Hepatocyte (in vitro differentiated cells): Measurements from ENCODE around the gene NCR3LG1. TPM values are rescaled to one million over a fixed set of nuclear protein-coding genes. Genes with fewer than 3 reads are reported as not detected.

Experiments used
- DNase-seq: peaks from one replicate; pipeline ENCODE4 v3.0.0-alpha.2; 2016; ENCODE audit warnings: low spot score
- H2AFZ ChIP-seq: fragments of 200-600 bp; sonication (generic); 2 replicates; pipeline ENCODE4 v1.6.0; 2016; ENCODE audit warnings: antibody characterized with exemption, mild to moderate bottlenecking
- H3K27ac ChIP-seq: fragments of 200-600 bp; sonication (generic); 2 replicates; pipeline ENCODE4 v1.5.1; 2016; ENCODE audit warnings: mild to moderate bottlenecking
- H3K27me3 ChIP-seq: fragments of 200-600 bp; sonication (generic); 2 replicates; pipeline ENCODE4 v1.6.1; 2016
- H3K36me3 ChIP-seq: fragments of 200-600 bp; sonication (generic); replicated peaks from 2 replicates; pipeline ENCODE4 v1.5.1; 2016; ENCODE audit warnings: low read depth; ENCODE audit not compliant: insufficient read depth
- H3K4me1 ChIP-seq: fragments of 200-600 bp; sonication (generic); 2 replicates; pipeline ENCODE4 v1.5.1; 2016; ENCODE audit warnings: mild to moderate bottlenecking, moderate library complexity; ENCODE audit not compliant: insufficient read depth
- H3K4me2 ChIP-seq: fragments of 200-600 bp; sonication (generic); 2 replicates; pipeline ENCODE4 v1.6.0; 2016
- H3K4me3 ChIP-seq: fragments of 200-600 bp; sonication (generic); 2 replicates; pipeline ENCODE4 v1.5.1; 2016; ENCODE audit warnings: mild to moderate bottlenecking
- H3K79me2 ChIP-seq: fragments of 200-600 bp; sonication (generic); 2 replicates; pipeline ENCODE4 v1.6.0; 2017; ENCODE audit warnings: mild to moderate bottlenecking
- H3K9me2 ChIP-seq: fragments of 200-600 bp; sonication (generic); replicated peaks from 2 replicates; pipeline ENCODE4 v1.6.0; 2017; ENCODE audit warnings: mild to moderate bottlenecking; ENCODE audit not compliant: insufficient read depth
- H3K9me3 ChIP-seq: fragments of 200-600 bp; sonication (generic); 2 replicates; pipeline ENCODE4 v1.5.1; 2016; ENCODE audit warnings: low read depth, mild to moderate bottlenecking
- H4K20me1 ChIP-seq: fragments of 200-600 bp; sonication (generic); 2 replicates; pipeline ENCODE4 v1.6.0; 2016; ENCODE audit warnings: mild to moderate bottlenecking; ENCODE audit not compliant: insufficient read depth, poor library complexity, severe bottlenecking
- EZH2 ChIP-seq: fragments of 200-600 bp; sonication (generic); IDR thresholded peaks from 2 replicates; pipeline ENCODE4 v1.6.1; 2016; ENCODE audit warnings: antibody characterized with exemption, mild to moderate bottlenecking, borderline replicate concordance
- EZH2phosphoT487 ChIP-seq: fragments of 200-600 bp; sonication (generic); IDR thresholded peaks from one replicate; pipeline ENCODE4 v1.6.1; 2018; ENCODE audit warnings: antibody characterized with exemption, mild to moderate bottlenecking, low read depth, moderate library complexity; ENCODE audit not compliant: unreplicated experiment, severe bottlenecking
- WGBS: methylation state at CpG from one replicate; pipeline ENCODE4 v1.1.6; 2016; ENCODE audit warnings: low lambda C conversion rate; ENCODE audit errors: missing lambda C conversion rate; 5-methylcytosine and 5-hydroxymethylcytosine counted together
- polyA plus RNA-seq: library from polyadenylated mRNA; unstranded; fragments of >200 nt; fragmentation: Nextera tagmentation; extraction: Ambion mirVana; gene quantifications from 2 replicates; pipeline ENCODE4 v1.2.1, GENCODE V29; 2016
- total RNA-seq: library from RNA; depleted of rRNA; stranded (reverse); fragments of >200 nt; gene quantifications from 2 replicates; pipeline ENCODE4 v1.2.3, GENCODE V29; 2014
- TF ChIP-seq, protein P1 (sequence below): fragments of 200-600 bp; sonication (generic); IDR thresholded peaks from 2 replicates; pipeline ENCODE4 v1.5.1; 2016; ENCODE audit warnings: antibody characterized with exemption, mild to moderate bottlenecking; ENCODE audit not compliant: poor library complexity

Gene NCR3LG1
- total and polyA plus RNA-seq, 2 experiments from 2014 or later: 3.7 to 13.8 TPM

DNA sequence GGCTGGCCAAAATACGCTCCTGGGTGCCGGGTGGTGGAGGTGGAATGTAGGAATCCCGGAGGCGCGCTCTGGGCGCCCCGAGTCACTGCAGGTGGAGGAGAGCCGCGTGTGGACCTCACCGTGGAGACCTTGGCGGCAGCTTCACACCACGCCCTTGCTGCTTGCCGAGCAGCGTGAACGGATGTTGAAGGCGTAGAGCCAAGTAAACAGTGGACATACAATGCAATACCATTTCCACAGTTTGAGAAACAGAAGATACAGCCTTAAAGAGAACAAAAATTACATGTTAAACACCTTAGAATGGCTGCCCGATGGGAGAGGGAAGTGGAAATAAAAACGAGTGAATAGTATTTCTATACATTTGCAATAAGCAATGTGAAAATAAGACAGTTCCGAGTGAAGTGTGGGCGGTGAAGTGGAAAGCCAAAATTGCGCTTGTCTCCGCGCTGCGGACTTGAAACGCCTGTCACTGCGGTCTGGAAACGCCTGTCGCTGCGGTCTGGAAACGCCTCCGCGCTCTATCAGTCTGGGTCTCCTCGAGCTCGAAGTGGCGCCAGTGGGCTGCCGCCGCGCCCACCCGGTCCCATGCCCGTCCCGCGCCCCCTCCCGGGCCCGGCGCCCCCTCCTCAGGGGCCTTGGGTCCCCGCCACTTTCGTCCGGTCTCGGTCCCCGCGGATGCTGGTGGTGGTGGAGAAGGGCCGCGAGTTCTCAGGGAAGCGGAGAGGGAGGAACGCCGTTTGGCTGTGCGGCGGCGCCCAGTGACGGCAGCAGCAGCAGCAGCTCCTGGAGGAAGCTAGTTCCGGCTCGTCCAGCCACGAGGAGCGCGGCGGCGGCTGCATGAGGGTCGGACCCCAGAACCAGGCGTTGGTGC is 1.6 kb downstream of the NCR3LG1 start:
- DNase-seq: peak; percentile 89
- Histone ChIP-seq H3K9me2 (no peaks in the 10 kb centered on the region), H3K27ac (peak overlapping the region; percentile 92), H3K79me2 (peaks cover 3% of the 10 kb centered on the region), H3K4me2 (peak overlapping the region; percentile 94), H2AFZ (peak overlapping the region; percentile 76), H3K4me1 (peaks cover 5% of the 10 kb centered on the region), H4K20me1 (no peaks in the 10 kb centered on the region), H3K27me3 (peaks cover 8% of the 10 kb centered on the region), H3K4me3 (peak overlapping the region; percentile 54), H3K9me3 (no peaks in the 10 kb centered on the region), H3K36me3 (no peaks in the 10 kb centered on the region)
- 1% methylated on average over 69 of the region's 69 CpGs for WGBS
- TF ChIP-seq EZH2phosphoT487: no peak
- no peak for TF ChIP-seq EZH2
- TF ChIP-seq, protein P1, sequence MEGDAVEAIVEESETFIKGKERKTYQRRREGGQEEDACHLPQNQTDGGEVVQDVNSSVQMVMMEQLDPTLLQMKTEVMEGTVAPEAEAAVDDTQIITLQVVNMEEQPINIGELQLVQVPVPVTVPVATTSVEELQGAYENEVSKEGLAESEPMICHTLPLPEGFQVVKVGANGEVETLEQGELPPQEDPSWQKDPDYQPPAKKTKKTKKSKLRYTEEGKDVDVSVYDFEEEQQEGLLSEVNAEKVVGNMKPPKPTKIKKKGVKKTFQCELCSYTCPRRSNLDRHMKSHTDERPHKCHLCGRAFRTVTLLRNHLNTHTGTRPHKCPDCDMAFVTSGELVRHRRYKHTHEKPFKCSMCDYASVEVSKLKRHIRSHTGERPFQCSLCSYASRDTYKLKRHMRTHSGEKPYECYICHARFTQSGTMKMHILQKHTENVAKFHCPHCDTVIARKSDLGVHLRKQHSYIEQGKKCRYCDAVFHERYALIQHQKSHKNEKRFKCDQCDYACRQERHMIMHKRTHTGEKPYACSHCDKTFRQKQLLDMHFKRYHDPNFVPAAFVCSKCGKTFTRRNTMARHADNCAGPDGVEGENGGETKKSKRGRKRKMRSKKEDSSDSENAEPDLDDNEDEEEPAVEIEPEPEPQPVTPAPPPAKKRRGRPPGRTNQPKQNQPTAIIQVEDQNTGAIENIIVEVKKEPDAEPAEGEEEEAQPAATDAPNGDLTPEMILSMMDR: no peak

DNA sequence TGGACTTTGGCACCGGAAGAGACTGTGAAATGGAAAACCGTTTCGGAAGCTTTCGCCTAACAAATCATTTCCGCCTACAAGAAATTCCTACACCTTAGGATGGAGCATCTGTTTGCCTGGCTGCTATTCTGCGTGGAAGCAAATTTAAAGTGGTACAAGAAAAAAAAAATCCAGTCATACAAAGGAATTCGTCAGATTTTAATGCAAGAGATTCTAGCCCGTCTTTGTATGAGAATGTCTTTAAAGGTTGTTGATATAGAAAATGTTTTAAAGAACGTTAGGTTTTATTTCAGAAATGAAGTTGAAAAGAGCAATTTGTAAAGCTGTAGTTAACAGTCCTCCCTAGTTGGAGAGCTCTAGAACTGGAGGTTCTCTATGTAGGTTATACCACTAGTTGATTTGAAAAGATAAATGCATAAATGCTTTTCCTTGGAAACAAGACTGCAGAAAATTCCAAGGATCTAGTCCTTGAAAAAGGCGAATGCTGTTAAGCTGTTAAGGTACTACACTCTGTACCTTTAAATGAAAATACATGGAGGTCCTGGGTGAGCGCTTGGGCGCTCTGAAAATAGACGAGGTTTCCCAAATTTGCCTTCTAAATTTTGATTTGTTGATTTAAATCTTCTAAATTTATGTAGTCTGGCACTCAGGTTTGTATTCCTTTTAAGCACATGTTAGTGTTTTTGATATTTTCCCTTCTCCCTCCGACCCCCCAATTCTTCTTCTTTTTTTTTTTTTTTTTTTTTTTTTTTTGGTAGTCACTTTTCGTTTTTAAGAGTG is 2.4 kb downstream of the NCR3LG1 start:
- peaks cover 5% of the 10 kb centered on the region for H3K4me1 ChIP-seq
- H3K4me3 ChIP-seq: peak overlapping the region; percentile 54
- peaks cover 8% of the 10 kb centered on the region for H3K27me3 ChIP-seq
- H3K79me2 ChIP-seq: peaks cover 3% of the 10 kb centered on the region
- H3K4me2 ChIP-seq: peak overlapping the region; percentile 94
- H2AFZ ChIP-seq: peak overlapping the region; percentile 76
- no peaks in the 10 kb centered on the region for H3K9me3 ChIP-seq
- no peak for DNase-seq
- TF ChIP-seq, protein P1: no peak
- TF ChIP-seq EZH2 (no peak), EZH2phosphoT487 (no peak)
- 11% methylated on average over 15 of the region's 15 CpGs for WGBS
- H3K9me2 ChIP-seq: no peaks in the 10 kb centered on the region
- H3K27ac ChIP-seq: peak overlapping the region; percentile 92
- no peaks in the 10 kb centered on the region for H4K20me1 ChIP-seq
- no peaks in the 10 kb centered on the region for H3K36me3 ChIP-seq

DNA sequence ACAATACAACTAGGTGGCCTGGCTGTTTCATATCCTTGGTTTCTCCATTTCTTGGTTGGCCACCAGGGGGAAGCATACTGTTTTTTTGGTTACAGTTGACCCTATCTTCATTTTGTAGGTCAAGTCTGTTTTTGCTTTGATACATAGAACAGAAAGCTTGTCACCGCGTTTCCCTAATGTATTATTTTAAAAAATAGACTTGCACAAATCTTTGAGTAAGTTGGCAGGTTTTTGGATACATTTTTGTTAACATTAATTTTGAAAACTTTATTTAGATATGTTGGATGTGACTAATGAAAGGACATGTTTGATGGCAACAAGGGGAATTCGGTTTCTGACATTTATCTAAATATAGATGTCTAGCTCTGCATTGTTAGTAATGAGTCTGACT is 3.0 kb downstream of the NCR3LG1 start:
- Histone ChIP-seq H3K27me3 (peaks cover 8% of the 10 kb centered on the region), H4K20me1 (no peaks in the 10 kb centered on the region), H3K36me3 (no peaks in the 10 kb centered on the region), H3K79me2 (peaks cover 3% of the 10 kb centered on the region), H3K4me2 (peak overlapping the region; percentile 94), H3K9me3 (no peaks in the 10 kb centered on the region), H2AFZ (no peak overlapping the region), H3K4me1 (peaks cover 5% of the 10 kb centered on the region), H3K4me3 (no peak overlapping the region), H3K9me2 (no peaks in the 10 kb centered on the region), H3K27ac (no peak overlapping the region)
- TF ChIP-seq EZH2 (no peak), EZH2phosphoT487 (no peak)
- TF ChIP-seq, protein P1: peak; percentile 60
- WGBS: 65% methylated on average over 3 of the region's 3 CpGs
- peak; percentile 78 for DNase-seq
